Occipital lobe (tissue), 2 donors: ENCODE results near the gene WDR20. TPM values are rescaled to one million over a fixed set of nuclear protein-coding genes. Genes with fewer than 3 reads are reported as not detected.

Source experiments
- DNase-seq: peaks from one replicate; lab custom pipeline; 2025; lab: John Stamatoyannopoulos, UW
- total RNA-seq: library from RNA; depleted of rRNA; stranded (reverse); fragments of >200 nt; gene quantifications from one replicate; pipeline ENCODE4 v1.2.3, GENCODE V29; 2014

The WDR20 gene
- total RNA-seq, 1 donor from 2014 or later: 36.0 TPM

GRCh38 chr14:102196039-102196901, 56.6 kb downstream of the WDR20 start:
- DNase-seq: peak; percentile 76

GRCh38 chr14:102196902-102197230, 57.2 kb downstream of the WDR20 start:
- no peak for DNase-seq

- no peak for DNase-seq
Observed at GRCh38 chr14:102197317-102197853, 57.7 kb downstream of the WDR20 start.

GRCh38 chr14:102200690-102201352, 61.1 kb downstream of the WDR20 start:
- DNase-seq: no peak

GRCh38 chr14:102201353-102201738, 61.6 kb downstream of the WDR20 start:
- DNase-seq: no peak

- DNase-seq: no peak
Observed at GRCh38 chr14:102201776-102202175, 62.1 kb downstream of the WDR20 start.

GRCh38 chr14:102202944-102203343, 63.2 kb downstream of the WDR20 start:
- no peak for DNase-seq

- no peak for DNase-seq
Observed at GRCh38 chr14:102203382-102203781, 63.7 kb downstream of the WDR20 start.

- DNase-seq: no peak
Observed at GRCh38 chr14:102205560-102205959, 65.9 kb downstream of the WDR20 start.

- no peak for DNase-seq
Observed at GRCh38 chr14:102206918-102207317, 67.2 kb downstream of the WDR20 start.

GRCh38 chr14:102207831-102208365, 68.2 kb downstream of the WDR20 start:
- DNase-seq: no peak

- DNase-seq: no peak
Observed at GRCh38 chr14:102208741-102209140, 69.0 kb downstream of the WDR20 start.

- DNase-seq: peak; percentile 43
Observed at GRCh38 chr14:102209224-102209966, 69.7 kb downstream of the WDR20 start.

GRCh38 chr14:102210421-102211042, 70.8 kb downstream of the WDR20 start:
- no peak for DNase-seq

- DNase-seq: no peak
Observed at GRCh38 chr14:102211240-102211639, 71.5 kb downstream of the WDR20 start.

- DNase-seq: no peak
Observed at GRCh38 chr14:102212356-102212755, 72.7 kb downstream of the WDR20 start.

- no peak for DNase-seq
Observed at GRCh38 chr14:102212845-102213244, 73.1 kb downstream of the WDR20 start.

- no peak for DNase-seq
Observed at GRCh38 chr14:102213470-102213869, 73.8 kb downstream of the WDR20 start.

- no peak for DNase-seq
Observed at GRCh38 chr14:102213984-102214658, 74.4 kb downstream of the WDR20 start.

GRCh38 chr14:102215071-102215470, 75.4 kb downstream of the WDR20 start:
- DNase-seq: peak; percentile 43
